Measurements from ENCODE around the gene PPP1R7. TPM values are rescaled to one million over a fixed set of nuclear protein-coding genes. Genes with fewer than 3 reads are reported as not detected.

Gene PPP1R7
- total RNA-seq, 3 donors from 2014 or later (not counting 1 experiment from before 2014, with no cell fraction given) = 57.8 to 66.3 (median 60.4) TPM

DNA sequence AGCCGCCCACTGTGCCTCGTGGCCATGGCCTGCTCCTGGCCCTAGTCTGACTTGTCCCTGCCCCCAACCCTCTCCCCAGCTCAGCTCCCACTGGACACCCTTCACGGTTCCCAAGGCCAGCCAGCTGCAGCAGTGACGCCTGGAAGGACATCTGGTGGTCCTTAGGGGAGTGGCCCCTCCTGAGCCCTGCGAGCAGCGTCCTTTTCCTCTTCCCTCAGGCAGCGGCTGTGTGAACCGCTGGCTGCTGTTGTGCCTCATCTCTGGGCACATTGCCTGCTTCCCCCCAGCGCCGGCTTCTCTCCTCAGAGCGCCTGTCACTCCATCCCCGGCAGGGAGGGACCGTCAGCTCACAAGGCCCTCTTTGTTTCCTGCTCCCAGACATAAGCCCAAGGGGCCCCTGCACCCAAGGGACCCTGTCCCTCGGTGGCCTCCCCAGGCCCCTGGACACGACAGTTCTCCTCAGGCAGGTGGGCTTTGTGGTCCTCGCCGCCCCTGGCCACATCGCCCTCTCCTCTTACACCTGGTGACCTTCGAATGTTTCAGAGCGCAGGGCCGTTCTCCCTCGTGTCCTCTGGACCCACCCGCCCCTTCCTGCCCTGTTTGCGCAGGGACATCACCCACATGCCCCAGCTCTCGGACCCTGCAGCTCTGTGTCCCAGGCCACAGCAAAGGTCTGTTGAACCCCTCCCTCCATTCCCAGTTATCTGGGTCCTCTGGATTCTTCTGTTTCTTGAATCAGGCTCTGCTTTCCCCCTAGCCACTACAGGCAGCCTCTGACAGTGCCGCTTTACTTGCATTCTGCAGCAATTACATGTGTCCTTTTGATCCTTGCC lies 74.0 kb downstream of the PPP1R7 start:
- intact Hi-C loops (cut with micrococcal nuclease) = no loop called here
- Histone ChIP-seq H3K27ac (ENCODE audit: low read length) (no peak overlapping the region), H3K27me3 (ENCODE audit: control insufficient read depth, insufficient read depth, low read length) (no peaks in the 10 kb centered on the region), H3K36me3 (ENCODE audit: control insufficient read depth, insufficient read depth, low read length) (peaks cover 22% of the 10 kb centered on the region), H3K4me1 (ENCODE audit: control insufficient read depth, insufficient read depth, low read length) (no peaks in the 10 kb centered on the region), H3K9me3 (ENCODE audit: control insufficient read depth, insufficient read depth, low read length) (no peaks in the 10 kb centered on the region), H3K4me3 (ENCODE audit: low read length) (no peak overlapping the region)
- TF ChIP-seq, protein P1, sequence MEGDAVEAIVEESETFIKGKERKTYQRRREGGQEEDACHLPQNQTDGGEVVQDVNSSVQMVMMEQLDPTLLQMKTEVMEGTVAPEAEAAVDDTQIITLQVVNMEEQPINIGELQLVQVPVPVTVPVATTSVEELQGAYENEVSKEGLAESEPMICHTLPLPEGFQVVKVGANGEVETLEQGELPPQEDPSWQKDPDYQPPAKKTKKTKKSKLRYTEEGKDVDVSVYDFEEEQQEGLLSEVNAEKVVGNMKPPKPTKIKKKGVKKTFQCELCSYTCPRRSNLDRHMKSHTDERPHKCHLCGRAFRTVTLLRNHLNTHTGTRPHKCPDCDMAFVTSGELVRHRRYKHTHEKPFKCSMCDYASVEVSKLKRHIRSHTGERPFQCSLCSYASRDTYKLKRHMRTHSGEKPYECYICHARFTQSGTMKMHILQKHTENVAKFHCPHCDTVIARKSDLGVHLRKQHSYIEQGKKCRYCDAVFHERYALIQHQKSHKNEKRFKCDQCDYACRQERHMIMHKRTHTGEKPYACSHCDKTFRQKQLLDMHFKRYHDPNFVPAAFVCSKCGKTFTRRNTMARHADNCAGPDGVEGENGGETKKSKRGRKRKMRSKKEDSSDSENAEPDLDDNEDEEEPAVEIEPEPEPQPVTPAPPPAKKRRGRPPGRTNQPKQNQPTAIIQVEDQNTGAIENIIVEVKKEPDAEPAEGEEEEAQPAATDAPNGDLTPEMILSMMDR (IDR thresholded peaks at IDR 0.05) = no peak
- Mint-ChIP-seq H3K27me3 (ENCODE audit: low read depth in 2 of 2) (no peaks in the 10 kb centered on the region), H3K27ac (no peak overlapping the region), H3K36me3 (no peaks in the 10 kb centered on the region), H3K4me1 (peaks cover 2 to 3% of the 10 kb centered on the region in 2 donors), H3K9me3 (no peaks in the 10 kb centered on the region), H3K4me3 (no peak overlapping the region)
- DNase-seq (no peak), ATAC-seq (no peak)
- WGBS (ENCODE audit: insufficient coverage) = 77% methylated on average over 26 of the region's 26 CpGs

DNA sequence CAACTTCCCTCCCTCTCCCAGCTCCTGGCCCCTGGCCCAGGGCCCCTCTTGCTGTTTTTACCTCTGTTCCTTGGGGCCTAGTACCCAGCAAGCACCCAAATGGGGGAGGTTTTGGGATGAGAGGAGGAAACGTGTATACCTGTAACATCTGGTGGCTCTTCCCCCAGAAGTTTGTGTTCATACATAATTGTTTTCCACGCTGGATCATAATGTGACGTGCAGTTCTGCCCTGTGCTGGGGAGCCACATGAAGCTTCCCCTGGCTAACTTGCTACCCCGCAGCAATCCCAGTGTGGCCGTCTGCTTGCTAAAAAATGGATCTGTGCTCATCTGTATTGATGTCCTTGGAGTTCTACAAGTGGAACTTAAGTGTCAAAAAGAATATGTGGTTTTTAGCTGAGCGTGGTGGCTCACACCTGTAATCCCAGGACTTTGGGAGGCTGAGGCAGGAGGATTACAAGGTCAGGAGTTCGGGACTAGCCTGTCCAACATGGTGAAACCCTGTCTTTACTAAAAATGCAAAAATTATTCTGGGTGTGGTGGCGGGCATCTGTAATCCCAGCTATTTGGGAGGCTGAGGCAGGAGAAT lies 74.7 kb downstream of the PPP1R7 start:
- Mint-ChIP-seq H3K4me1 (no peaks in the 10 kb centered on the region), H3K4me3 (no peak overlapping the region), H3K27ac (no peak overlapping the region), H3K27me3 (ENCODE audit: low read depth in 2 of 2) (no peaks in the 10 kb centered on the region), H3K9me3 (no peaks in the 10 kb centered on the region), H3K36me3 (no peaks in the 10 kb centered on the region)
- no peaks in the 10 kb centered on the region for H3K4me1 ChIP-seq (ENCODE audit: control insufficient read depth, insufficient read depth, low read length)
- intact Hi-C loops (cut with micrococcal nuclease) = no loop called here
- H3K36me3 ChIP-seq (ENCODE audit: control insufficient read depth, insufficient read depth, low read length) = peaks cover 28% of the 10 kb centered on the region
- H3K9me3 ChIP-seq (ENCODE audit: control insufficient read depth, insufficient read depth, low read length) = no peaks in the 10 kb centered on the region
- ATAC-seq = no peak
- no peak overlapping the region for H3K4me3 ChIP-seq (ENCODE audit: low read length)
- whole genome bisulfite sequencing (ENCODE audit: insufficient coverage) = 93% methylated on average over 8 of the region's 8 CpGs
- no peaks in the 10 kb centered on the region for H3K27me3 ChIP-seq (ENCODE audit: control insufficient read depth, insufficient read depth, low read length)
- no peak overlapping the region for H3K27ac ChIP-seq (ENCODE audit: low read length)
- no peak for DNase-seq
- TF ChIP-seq, protein P1 (IDR thresholded peaks at IDR 0.05) = no peak

DNA sequence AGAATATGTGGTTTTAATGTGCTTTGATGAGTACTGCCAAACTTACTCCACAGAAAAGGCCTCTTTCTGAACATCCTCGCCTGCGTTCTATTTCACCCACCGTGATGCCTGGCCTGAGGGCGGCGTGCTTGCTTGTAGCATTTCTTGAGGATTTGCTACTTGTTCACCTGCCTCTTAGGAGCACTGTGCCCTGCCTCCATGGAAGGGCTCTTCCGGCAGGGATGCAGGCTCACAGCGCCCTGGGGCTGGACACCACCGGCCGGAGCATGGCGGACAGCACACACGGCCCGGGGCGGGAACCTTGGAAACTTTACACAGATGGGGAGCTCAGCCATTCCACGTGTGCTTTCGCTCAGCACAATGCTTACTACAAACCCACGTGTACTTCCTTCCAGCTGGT lies 75.3 kb downstream of the PPP1R7 start:
- ATAC-seq (no peak), DNase-seq (no peak)
- intact Hi-C loops (cut with micrococcal nuclease) = no loop called here
- no peaks in the 10 kb centered on the region for H3K4me1 ChIP-seq (ENCODE audit: control insufficient read depth, insufficient read depth, low read length)
- no peaks in the 10 kb centered on the region for H3K27me3 Mint-ChIP-seq (ENCODE audit: low read depth in 2 of 2)
- no peak overlapping the region for H3K27ac Mint-ChIP-seq
- WGBS (ENCODE audit: insufficient coverage) = 95% methylated on average over 16 of the region's 16 CpGs
- no peaks in the 10 kb centered on the region for H3K36me3 Mint-ChIP-seq
- H3K4me3 ChIP-seq (ENCODE audit: low read length) = no peak overlapping the region
- TF ChIP-seq, protein P1 (IDR thresholded peaks at IDR 0.05) = no peak
- no peaks in the 10 kb centered on the region for H3K27me3 ChIP-seq (ENCODE audit: control insufficient read depth, insufficient read depth, low read length)
- no peak overlapping the region for H3K4me3 Mint-ChIP-seq
- H3K4me1 Mint-ChIP-seq = no peaks in the 10 kb centered on the region
- peaks cover 34% of the 10 kb centered on the region for H3K36me3 ChIP-seq (ENCODE audit: control insufficient read depth, insufficient read depth, low read length)
- H3K9me3 Mint-ChIP-seq = no peaks in the 10 kb centered on the region
- no peak overlapping the region for H3K27ac ChIP-seq (ENCODE audit: low read length)
- no peaks in the 10 kb centered on the region for H3K9me3 ChIP-seq (ENCODE audit: control insufficient read depth, insufficient read depth, low read length)
